Epithelial cell of proximal tubule (primary cell): ENCODE results near the gene CDH12. TPM values are rescaled to one million over a fixed set of nuclear protein-coding genes. Genes with fewer than 3 reads are reported as not detected.
"Not testable (repeated sequence)": the region's sequence is repeated elsewhere in the genome, so short reads cannot be mapped to it uniquely, and the experiment has no call there.

ENCODE experiments used
- DNase-seq: peaks from one replicate; pipeline ENCODE4 v3.0.0-alpha.2; 2011; ENCODE audit warnings: low read depth
- H3K4me3 ChIP-seq: 2 replicates; pipeline ENCODE4 v1.5.1; 2011; ENCODE audit warnings: low read depth, mild to moderate bottlenecking, low read length
- total RNA-seq: library from RNA; depleted of rRNA; stranded (reverse); fragments of >200 nt; gene quantifications from 2 replicates; pipeline ENCODE4 v1.2.3, GENCODE V29; 2015
- TF ChIP-seq, protein P1 (sequence below): conservative IDR thresholded peaks from 2 replicates; pipeline ENCODE4 v1.5.1; 2012; ENCODE audit warnings: low read depth, mild to moderate bottlenecking, low read length

The CDH12 gene
- total RNA-seq, 1 donor from 2014 or later: not detected

DNA sequence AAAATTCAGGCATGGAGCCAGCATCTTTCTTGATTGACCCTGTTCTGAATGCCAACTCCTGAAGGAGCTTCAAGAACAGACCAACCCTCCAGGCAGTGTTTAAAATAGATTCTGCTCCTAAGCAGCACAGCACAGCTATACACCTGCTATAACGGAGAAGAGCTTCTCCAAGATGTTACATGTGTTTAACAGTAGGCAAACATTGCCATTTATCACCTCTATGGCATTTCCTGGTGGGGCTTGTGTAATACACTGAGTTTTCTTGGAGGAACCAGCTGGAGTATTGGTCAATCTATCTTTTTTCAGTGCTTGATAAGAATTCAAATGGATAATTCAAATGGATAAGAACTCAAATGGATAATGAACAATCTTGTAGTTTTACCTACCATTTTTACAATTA, 615.1 kb downstream of the CDH12 start:
- no peak for DNase-seq
- H3K4me3 ChIP-seq: no peak overlapping the region
- TF ChIP-seq, protein P1, sequence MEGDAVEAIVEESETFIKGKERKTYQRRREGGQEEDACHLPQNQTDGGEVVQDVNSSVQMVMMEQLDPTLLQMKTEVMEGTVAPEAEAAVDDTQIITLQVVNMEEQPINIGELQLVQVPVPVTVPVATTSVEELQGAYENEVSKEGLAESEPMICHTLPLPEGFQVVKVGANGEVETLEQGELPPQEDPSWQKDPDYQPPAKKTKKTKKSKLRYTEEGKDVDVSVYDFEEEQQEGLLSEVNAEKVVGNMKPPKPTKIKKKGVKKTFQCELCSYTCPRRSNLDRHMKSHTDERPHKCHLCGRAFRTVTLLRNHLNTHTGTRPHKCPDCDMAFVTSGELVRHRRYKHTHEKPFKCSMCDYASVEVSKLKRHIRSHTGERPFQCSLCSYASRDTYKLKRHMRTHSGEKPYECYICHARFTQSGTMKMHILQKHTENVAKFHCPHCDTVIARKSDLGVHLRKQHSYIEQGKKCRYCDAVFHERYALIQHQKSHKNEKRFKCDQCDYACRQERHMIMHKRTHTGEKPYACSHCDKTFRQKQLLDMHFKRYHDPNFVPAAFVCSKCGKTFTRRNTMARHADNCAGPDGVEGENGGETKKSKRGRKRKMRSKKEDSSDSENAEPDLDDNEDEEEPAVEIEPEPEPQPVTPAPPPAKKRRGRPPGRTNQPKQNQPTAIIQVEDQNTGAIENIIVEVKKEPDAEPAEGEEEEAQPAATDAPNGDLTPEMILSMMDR: no peak

DNA sequence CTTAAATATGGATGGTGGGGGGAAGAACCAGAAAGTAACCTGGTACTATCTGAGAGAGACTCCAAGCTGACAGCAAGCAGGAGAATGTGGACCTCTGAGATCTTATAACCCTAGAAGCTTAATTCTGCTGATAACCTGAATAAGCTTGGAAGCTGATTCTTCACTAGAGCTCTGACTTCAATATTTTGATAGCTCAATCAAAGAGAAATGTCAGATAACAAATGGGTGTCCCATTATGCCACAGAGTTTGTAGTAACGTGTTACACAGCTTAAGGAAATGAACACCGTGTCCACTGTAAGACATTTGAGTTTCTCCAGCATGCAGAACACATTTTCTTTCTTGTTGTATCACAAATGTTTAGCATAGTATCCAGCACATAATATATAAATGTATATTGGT, 626.7 kb downstream of the CDH12 start:
- no peak overlapping the region for H3K4me3 ChIP-seq
- TF ChIP-seq, protein P1: no peak
- no peak for DNase-seq

DNA sequence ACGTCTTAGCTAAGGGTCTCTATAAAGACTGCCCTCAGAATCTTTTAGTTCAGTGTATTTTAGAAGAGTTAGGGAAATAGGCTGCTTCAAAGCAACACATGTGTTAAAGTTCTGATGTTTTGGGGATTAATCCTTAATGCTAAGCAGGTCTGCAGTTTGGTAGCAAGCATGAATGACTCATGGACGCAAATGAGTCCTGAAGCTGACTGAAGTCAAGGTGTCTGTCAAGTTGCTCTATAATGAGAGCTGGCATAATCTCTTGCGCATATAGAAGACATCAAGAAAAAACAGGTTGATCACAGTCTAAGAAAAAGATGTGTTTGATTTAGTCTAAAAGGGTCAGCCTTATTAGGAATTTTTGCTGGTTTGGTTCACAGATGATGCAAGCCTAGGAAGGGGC, 630.1 kb downstream of the CDH12 start:
- TF ChIP-seq, protein P1: no peak
- H3K4me3 ChIP-seq: no peak overlapping the region
- no peak for DNase-seq

DNA sequence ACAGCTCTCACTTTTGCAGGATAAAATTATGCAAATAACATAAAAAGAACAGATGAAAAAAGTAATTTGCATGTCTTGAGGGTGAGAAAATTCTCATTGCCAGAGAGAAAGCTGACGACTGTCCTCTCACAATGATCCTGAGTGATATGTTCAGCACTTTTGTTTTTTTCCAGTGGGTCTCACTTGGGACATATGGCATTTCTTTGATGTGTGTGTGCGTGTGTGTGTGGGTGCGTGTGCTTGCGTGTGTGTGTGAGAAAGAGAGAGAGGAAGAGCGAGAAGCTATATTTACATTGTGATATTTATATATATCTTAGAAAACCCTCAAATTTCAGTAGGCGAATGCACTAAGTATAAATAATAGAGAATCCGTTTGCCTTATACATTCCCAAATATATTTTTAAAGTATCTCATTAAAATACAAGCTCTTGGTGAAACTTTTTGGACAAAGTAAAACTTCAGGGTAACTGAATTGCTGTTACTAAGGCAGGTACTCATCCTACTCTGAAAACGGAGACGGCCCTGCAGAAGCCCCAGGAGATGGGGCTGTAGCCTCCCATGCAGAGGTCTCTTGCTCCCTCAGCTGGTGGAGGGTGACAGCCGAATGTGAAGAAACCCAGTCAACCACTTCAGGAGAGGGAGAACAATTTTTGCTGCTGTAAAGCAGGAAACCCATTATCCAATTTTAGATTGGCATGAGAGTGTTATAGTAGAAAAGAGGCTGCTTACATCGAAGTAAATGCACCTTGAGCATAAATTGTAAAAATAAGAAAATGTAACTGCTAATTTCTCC, 639.2 kb downstream of the CDH12 start:
- H3K4me3 ChIP-seq, DNase-seq: not testable (repeated sequence)
- TF ChIP-seq, protein P1: peak; percentile 41

DNA sequence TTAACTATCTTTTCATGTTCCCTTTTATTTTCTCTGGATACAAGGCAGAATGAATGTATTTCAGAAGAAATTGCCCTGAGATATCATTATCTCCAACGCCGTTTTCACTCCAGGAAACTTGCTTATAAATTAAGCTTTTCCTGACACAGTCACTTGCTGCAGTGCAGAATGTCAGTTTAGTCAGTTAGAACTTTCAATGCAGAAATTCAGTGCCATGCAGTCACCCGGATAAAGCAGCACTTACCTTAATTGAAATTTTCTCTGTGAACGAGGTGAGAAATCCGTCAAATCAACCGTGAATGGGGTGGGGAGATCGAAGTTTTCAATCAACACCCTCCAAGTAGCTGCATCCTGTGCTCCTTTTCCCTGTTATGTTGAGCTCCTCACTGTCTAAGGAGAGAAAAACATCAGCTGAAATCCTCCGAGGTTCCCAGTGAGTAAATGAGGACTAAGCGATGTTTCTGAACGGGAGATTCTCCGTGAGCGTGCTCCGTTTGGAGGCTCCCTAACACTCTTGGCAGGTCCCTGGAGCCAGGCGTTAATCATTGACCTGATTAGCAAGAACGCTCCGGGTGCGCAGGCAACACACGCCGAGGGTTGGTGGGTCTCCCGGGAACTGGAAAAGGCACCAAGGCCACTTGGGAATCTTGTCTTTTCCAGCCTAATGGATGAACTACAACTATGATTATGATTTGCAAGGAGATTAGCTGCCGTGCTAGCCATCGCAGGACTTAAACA, 640.7 kb downstream of the CDH12 start:
- DNase-seq: peak; percentile 3
- peak overlapping the region; percentile 21 for H3K4me3 ChIP-seq

DNA sequence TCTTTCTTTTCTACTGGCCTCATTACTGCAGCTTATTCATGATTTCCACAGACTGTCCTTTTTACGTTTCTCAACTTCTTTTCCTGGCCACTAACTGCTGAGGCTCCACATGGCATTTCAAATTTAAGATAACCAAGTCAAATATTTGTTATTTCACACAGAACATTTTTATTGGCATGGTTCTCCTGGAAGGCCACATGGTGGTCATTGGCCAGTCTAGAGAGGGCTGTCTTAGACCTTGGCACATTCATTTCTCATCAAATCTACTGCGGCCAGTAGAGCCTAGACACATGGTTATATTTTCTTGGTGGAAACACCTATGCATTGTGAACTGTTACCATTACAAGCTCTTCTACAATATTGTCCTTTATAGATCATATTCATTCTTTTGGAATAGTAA, 644.7 kb downstream of the CDH12 start:
- H3K4me3 ChIP-seq, DNase-seq: not testable (repeated sequence)

DNA sequence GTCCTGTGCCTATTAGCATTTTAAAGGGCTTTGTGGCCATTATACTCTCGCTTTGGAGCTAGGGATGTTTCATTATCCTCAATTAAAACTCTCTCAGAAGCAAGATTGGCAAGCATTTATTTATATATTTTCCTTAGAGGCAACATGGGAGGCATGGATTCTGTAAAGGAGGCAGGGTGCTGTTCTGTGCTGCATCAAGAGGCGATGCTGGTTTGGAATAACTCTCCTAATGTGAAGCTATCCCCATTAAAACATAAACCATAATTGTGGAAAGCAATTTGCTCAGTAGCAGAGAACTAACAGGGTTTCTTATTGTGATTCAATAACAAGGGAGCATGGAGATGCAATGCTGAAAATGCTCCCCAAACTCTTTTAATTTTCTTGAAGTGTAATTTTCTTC, 664.5 kb downstream of the CDH12 start:
- not testable (repeated sequence) for DNase-seq, H3K4me3 ChIP-seq

DNA sequence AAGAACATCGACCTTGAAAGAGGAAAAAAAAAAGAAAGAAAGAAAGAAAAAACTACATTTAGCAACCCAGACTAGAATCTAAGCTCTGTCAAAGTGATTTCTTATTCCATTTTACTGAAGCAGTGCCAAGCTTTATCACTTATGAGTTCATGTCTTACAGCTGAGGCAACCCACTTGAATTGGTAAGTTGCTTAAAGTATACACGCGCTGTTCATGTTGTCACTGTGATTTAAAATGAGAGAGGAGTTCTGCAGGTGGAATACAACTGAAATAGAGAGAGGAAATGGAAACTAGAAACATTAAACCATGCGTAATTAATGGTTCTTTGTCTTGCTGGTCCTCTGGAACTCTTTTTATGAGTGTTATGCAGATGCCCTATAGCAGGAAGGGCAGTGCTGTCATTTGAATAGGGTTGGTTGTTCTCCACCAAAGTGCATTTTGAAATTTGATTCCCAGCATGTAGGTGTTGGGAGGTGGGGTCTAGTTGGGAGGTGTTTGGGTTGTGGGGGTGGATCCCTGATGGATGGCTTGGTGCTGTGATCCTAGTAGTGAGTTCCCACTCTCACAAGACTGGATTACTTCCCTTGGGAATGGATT, 665.4 kb downstream of the CDH12 start:
- not testable (repeated sequence) for H3K4me3 ChIP-seq, DNase-seq

DNA sequence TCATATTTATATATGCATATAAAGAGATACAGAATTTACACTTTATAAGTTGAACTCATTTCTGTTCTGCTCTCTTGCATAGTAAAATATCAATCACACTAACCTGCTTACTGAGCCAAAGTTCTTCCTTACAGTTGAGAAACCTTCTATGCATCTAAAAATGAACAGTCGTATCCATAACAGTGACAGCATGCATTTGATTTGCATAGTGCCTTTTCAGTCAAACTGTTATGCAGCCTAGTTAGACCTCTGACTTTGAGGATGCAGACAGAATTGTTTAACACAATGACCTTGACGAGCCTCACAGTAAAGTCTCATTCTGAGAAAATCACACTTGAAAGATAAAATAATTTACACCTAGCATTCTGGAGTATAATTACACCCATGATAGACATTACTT, 683.9 kb downstream of the CDH12 start:
- not testable (repeated sequence) for DNase-seq, H3K4me3 ChIP-seq

DNA sequence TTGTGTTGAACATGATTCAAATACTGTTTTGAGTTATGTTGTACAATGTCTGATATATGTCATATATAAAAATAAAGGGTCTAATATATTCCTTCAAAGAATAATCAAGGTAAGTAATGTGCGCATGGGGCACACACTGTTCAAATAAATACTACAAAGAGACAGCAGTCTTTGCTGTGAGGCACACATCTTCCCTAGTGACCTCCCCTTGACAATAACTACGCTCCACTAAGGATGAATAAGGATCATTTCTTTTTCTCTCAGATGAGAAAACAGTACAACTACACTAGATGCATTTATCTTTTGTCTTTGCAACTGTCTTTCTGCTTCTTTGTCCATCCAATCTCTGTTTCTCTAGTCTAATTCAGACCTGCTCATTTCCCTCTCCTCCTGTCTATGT, 684.4 kb downstream of the CDH12 start:
- not testable (repeated sequence) for H3K4me3 ChIP-seq, DNase-seq

DNA sequence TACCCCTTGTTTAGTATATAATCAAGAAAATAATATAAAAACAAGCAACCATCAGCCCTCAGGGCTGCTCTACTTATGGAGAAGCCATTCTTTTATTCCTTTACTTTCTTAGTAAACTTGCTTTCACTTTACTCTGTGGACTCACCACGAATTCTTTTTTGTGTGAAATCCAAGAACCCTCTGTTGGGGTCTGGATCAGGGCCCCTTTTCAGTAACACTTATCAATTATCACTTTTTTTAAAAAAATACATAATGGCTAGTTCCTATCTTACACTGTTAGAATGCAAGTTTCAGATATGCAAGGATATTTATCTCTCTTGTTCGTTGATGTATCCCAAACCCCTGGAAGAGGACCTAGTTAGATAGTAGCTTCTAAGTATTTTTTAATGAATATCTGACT, 687.2 kb downstream of the CDH12 start:
- not testable (repeated sequence) for DNase-seq, H3K4me3 ChIP-seq

DNA sequence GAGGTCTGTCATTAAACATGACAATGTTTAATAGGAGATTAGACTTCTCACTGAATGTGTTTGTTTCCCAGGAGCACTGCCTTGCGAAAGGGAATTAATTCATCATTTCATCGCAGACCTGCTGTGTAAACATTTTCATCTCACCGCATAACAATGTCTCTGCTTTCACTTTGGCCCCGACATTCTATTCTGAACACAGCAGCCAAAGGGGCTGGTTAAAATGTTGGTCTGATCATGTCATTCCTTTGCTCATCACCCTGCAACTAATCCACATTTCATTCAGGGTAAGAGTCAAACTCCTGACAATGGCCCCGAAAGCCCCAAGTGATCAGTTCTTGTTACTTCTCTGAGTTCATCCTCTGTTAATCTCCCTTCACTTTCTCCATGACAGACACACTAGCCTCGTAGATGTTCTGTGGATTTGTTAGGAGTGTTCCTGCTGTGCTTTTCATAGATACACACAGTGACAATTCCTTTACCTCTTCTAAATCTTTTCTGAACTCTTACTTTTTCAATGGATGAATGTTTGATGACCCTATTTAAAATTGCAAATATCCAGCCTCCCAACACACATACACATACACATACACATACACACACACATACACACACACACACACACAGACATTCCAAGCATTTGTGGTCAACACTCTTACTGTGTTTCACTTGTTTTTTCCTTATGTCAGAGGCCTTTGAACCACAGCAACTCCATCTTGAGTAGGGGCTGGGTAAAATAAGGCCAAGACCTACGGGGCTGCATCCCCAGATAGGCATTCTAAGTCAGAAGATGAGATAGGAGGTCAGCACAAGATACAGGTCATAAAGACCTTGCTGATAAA, 688.0 kb downstream of the CDH12 start:
- H3K4me3 ChIP-seq, DNase-seq: not testable (repeated sequence)

DNA sequence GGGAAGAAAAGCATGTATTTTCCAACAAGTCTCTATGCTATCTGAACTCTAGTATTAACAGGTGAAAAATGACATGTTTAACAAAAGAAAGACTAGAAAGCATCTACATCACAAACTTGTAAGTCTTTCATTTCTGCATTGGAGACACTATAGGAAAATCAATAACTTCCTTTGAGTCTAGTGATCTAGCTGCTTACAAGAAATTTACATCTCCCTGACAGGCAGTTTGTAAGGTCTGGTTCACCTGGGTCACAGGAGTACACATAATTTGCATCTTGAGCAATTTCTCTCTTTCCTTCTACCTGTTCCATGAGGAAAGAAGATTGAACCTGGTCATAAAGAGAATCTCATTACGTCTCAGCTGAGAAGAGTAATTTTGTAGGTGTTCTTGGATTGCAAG, 696.2 kb downstream of the CDH12 start:
- not testable (repeated sequence) for H3K4me3 ChIP-seq, DNase-seq
